H1 (cell line): Measurements from ENCODE around the gene FIP1L1. TPM values are rescaled to one million over a fixed set of nuclear protein-coding genes. Genes with fewer than 3 reads are reported as not detected.

ENCODE experiments used
- CTCF ChIA-PET: fragments of 300-600 bp; sonication (Branson Sonifier 250); formaldehyde crosslinking; loops from one replicate; lab custom pipeline; 2021; ENCODE audit not compliant: partially characterized antibody; lab: Charles Lee
- POLR2A ChIA-PET: fragments of 300-600 bp; sonication (Branson Sonifier 250); formaldehyde crosslinking; loops from one replicate; lab custom pipeline; 2021; ENCODE audit warnings: inconsistent platforms; ENCODE audit not compliant: partially characterized antibody; lab: Charles Lee
- DNase-seq, 2 experiments: peaks; one replicate each; pipeline versions ENCODE4 v3.0.0 to v3.0.0-alpha.2; 2010 to 2022; ENCODE audit warnings: low spot score in 2 of 2, low read depth in 1 of 2, mixed read lengths in 1 of 2
- FAIRE-seq: peaks from 2 replicates; lab custom pipeline; 2011; peaks lifted over from hg19 to GRCh38; lab: Jason Lieb, UNC
- H2AFZ ChIP-seq: 2 replicates; pipeline ENCODE4 v1.8.1; 2012; ENCODE audit warnings: low read length, inconsistent platforms
- H2AK5ac ChIP-seq: 2 replicates; pipeline ENCODE4 v1.6.1; 2013; ENCODE audit warnings: low read depth, low read length
- H2BK120ac ChIP-seq: replicated peaks from 2 replicates; pipeline ENCODE3; 2013; ENCODE audit warnings: low read depth, low read length, inconsistent platforms
- H2BK12ac ChIP-seq: 2 replicates; pipeline ENCODE4 v1.6.1; 2013; ENCODE audit warnings: low read depth, low read length
- H2BK15ac ChIP-seq: 2 replicates; pipeline ENCODE4 v1.6.1; 2013; ENCODE audit warnings: low read length
- H2BK20ac ChIP-seq: 2 replicates; pipeline ENCODE4 v1.6.1; 2013; ENCODE audit warnings: low read length
- H2BK5ac ChIP-seq: 2 replicates; pipeline ENCODE4 v1.6.1; 2013; ENCODE audit warnings: low read depth, low read length
- H3K14ac ChIP-seq: 2 replicates; pipeline ENCODE4 v1.6.1; 2013; ENCODE audit warnings: inconsistent platforms; ENCODE audit not compliant: insufficient read length
- H3K18ac ChIP-seq: 2 replicates; pipeline ENCODE4 v1.6.1; 2013; ENCODE audit warnings: low read length; ENCODE audit errors: extremely low read depth
- H3K23ac ChIP-seq: 2 replicates; pipeline ENCODE4 v1.6.1; 2013; ENCODE audit warnings: inconsistent platforms; ENCODE audit not compliant: insufficient read length
- H3K23me2 ChIP-seq: 2 replicates; pipeline ENCODE4 v1.6.1; 2013; ENCODE audit warnings: low read depth, low read length
- H3K27ac ChIP-seq: 2 replicates; pipeline ENCODE4 v1.6.1; 2011; ENCODE audit warnings: low read depth, low read length, inconsistent platforms
- H3K27me3 ChIP-seq, 4 experiments: replicated peaks in 1 of 4; 1 replicate in 1 of 4; 2 replicates in 3 of 4; pipeline versions ENCODE4 v1.6.1 to v1.8.1; 2011 to 2013; ENCODE audit warnings: low read length in 3 of 4, mild to moderate bottlenecking in 3 of 4, inconsistent platforms in 2 of 4, mixed read lengths in 2 of 4, moderate library complexity in 1 of 4; ENCODE audit not compliant: control insufficient read depth in 3 of 4, insufficient read depth in 3 of 4; ENCODE audit errors: extremely low read depth in 1 of 4
- H3K36me3 ChIP-seq, 4 experiments: 2 replicates each; pipeline versions ENCODE4 v1.6.1 to v1.8.1; 2011 to 2013; ENCODE audit warnings: mild to moderate bottlenecking in 4 of 4, low read length in 3 of 4, moderate library complexity in 2 of 4, control low read depth in 1 of 4, inconsistent platforms in 1 of 4; ENCODE audit not compliant: insufficient read depth in 4 of 4, control insufficient read depth in 2 of 4
- H3K4ac ChIP-seq: replicated peaks from 2 replicates; pipeline ENCODE3; 2013; ENCODE audit warnings: low read length, low read depth, mixed read lengths, inconsistent platforms; ENCODE audit not compliant: insufficient read length
- H3K4me1 ChIP-seq, 4 experiments: replicated peaks in 1 of 4; 1 replicate in 1 of 4; 2 replicates in 3 of 4; pipeline versions ENCODE4 v1.6.1 to v1.8.1; 2011 to 2013; ENCODE audit warnings: low read length in 3 of 4, inconsistent platforms in 2 of 4, mixed read lengths in 1 of 4; ENCODE audit not compliant: insufficient read depth in 4 of 4, control insufficient read depth in 3 of 4
- H3K4me2 ChIP-seq, 2 experiments: 2 replicates each; pipeline versions ENCODE4 v1.6.1 to v1.8.1; 2011 to 2013; ENCODE audit warnings: low read depth in 2 of 2, low read length in 2 of 2, control low read depth in 1 of 2, inconsistent platforms in 1 of 2, mild to moderate bottlenecking in 1 of 2; ENCODE audit not compliant: insufficient read depth in 1 of 2
- H3K4me3 ChIP-seq, 4 experiments: fragments of 200-600, 300-600 bp in 1 of 4; sonication (generic), shearing (Covaris generic), sonication (Bioruptor Twin) in 1 of 4; 2 replicates each; pipeline versions ENCODE4 v1.5.1 to v1.8.1; 2011 to 2016; ENCODE audit warnings: low read length in 4 of 4, low read depth in 3 of 4, control low read depth in 2 of 4, inconsistent platforms in 2 of 4, mild to moderate bottlenecking in 2 of 4, mixed read lengths in 1 of 4, moderate library complexity in 1 of 4; ENCODE audit not compliant: insufficient read depth in 2 of 4; ENCODE audit errors: extremely low read depth in 1 of 4
- H3K56ac ChIP-seq: replicated peaks from 2 replicates; pipeline ENCODE3; 2013; ENCODE audit warnings: low read depth, mild to moderate bottlenecking, mixed read lengths, low read length, inconsistent platforms; ENCODE audit not compliant: insufficient read length
- H3K79me1 ChIP-seq: 2 replicates; pipeline ENCODE4 v1.6.1; 2013; ENCODE audit warnings: low read depth, low read length, control low read depth
- H3K79me2 ChIP-seq, 2 experiments: 2 replicates each; pipeline versions ENCODE4 v1.6.1 to v1.8.1; 2012 to 2013; ENCODE audit warnings: low read length in 2 of 2, mild to moderate bottlenecking in 2 of 2, inconsistent platforms in 1 of 2; ENCODE audit not compliant: insufficient read depth in 2 of 2, control insufficient read depth in 1 of 2
- H3K9ac ChIP-seq, 4 experiments: replicated peaks in 1 of 4; 1 replicate in 1 of 4; 2 replicates in 3 of 4; pipeline versions ENCODE4 v1.6.1 to v1.8.1; 2011 to 2013; ENCODE audit warnings: low read depth in 3 of 4, low read length in 3 of 4, control low read depth in 2 of 4, mild to moderate bottlenecking in 2 of 4, moderate library complexity in 2 of 4, inconsistent platforms in 1 of 4; ENCODE audit errors: extremely low read depth in 1 of 4
- H3K9me3 ChIP-seq, 2 experiments: 2 replicates each; pipeline versions ENCODE4 v1.6.1 to v1.8.1; 2012 to 2013; ENCODE audit warnings: mild to moderate bottlenecking in 2 of 2, moderate library complexity in 2 of 2, control low read depth in 1 of 2, inconsistent platforms in 1 of 2, low read depth in 1 of 2, low read length in 1 of 2, mixed read lengths in 1 of 2; ENCODE audit not compliant: insufficient read depth in 2 of 2
- H4K20me1 ChIP-seq, 2 experiments: replicated peaks in 1 of 2; 2 replicates each; pipeline versions ENCODE3 to v1.8.1; 2011 to 2013; ENCODE audit warnings: inconsistent platforms in 2 of 2, low read length in 2 of 2, mild to moderate bottlenecking in 1 of 2; ENCODE audit not compliant: insufficient read depth in 2 of 2, control insufficient read depth in 1 of 2
- H4K5ac ChIP-seq: 2 replicates; pipeline ENCODE4 v1.6.1; 2013; ENCODE audit warnings: low read length, low read depth, mixed read lengths, inconsistent platforms; ENCODE audit not compliant: insufficient read length
- H4K8ac ChIP-seq: 2 replicates; pipeline ENCODE4 v1.8.0; 2013; ENCODE audit warnings: mild to moderate bottlenecking, moderate library complexity, low read length, inconsistent platforms; ENCODE audit not compliant: insufficient read depth; ENCODE audit errors: extremely low read depth
- H4K91ac ChIP-seq: replicated peaks from 2 replicates; pipeline ENCODE3; 2013; ENCODE audit warnings: low read length, mixed read lengths, inconsistent platforms; ENCODE audit not compliant: insufficient read length
- ATF2 ChIP-seq: IDR thresholded peaks from 2 replicates; pipeline ENCODE4 v1.6.1; 2012; ENCODE audit warnings: low read length, inconsistent platforms
- BCL11A ChIP-seq, 2 experiments: IDR thresholded peaks; one replicate each; pipeline ENCODE4 v1.6.1; 2011; ENCODE audit warnings: low read depth in 2 of 2, low read length in 2 of 2, mild to moderate bottlenecking in 2 of 2
- BRCA1 ChIP-seq: IDR thresholded peaks from 2 replicates; pipeline ENCODE4 v1.6.1; 2012; ENCODE audit warnings: low read depth, low read length, improper control_type of control experiment
- CEBPB ChIP-seq: IDR thresholded peaks from 2 replicates; pipeline ENCODE4 v1.6.1; 2012; ENCODE audit warnings: low read depth, low read length
- CHD1 ChIP-seq: IDR thresholded peaks from 2 replicates; pipeline ENCODE4 v1.6.1; 2012; ENCODE audit warnings: low read depth, low read length, improper control_type of control experiment
- CREB1 ChIP-seq: IDR thresholded peaks from 2 replicates; pipeline ENCODE4 v1.6.1; 2012; ENCODE audit warnings: inconsistent platforms
- E2F6 ChIP-seq: IDR thresholded peaks from 2 replicates; pipeline ENCODE4 v1.6.1; 2012; ENCODE audit warnings: inconsistent platforms
- EZH2 ChIP-seq: fragments of 200-600 bp; sonication (generic); IDR thresholded peaks from 2 replicates; pipeline ENCODE4 v1.7.1; 2012; ENCODE audit warnings: low read depth, mild to moderate bottlenecking, moderate library complexity, low read length, inconsistent platforms; ENCODE audit not compliant: severe bottlenecking
- HDAC6 ChIP-seq: IDR thresholded peaks from one replicate; pipeline ENCODE4 v1.7.1; 2012; ENCODE audit warnings: low read depth, mild to moderate bottlenecking, inconsistent platforms, low read length, moderate library complexity
- RBBP5 ChIP-seq: IDR thresholded peaks from 2 replicates; pipeline ENCODE4 v1.7.1; 2012; ENCODE audit warnings: low read depth, mild to moderate bottlenecking, inconsistent platforms, low read length, moderate library complexity, borderline replicate concordance
- SP1 ChIP-seq: IDR thresholded peaks from 2 replicates; pipeline ENCODE4 v1.6.1; 2011; ENCODE audit warnings: low read depth, low read length
- TAF1 ChIP-seq: IDR thresholded peaks from 2 replicates; pipeline ENCODE4 v1.6.1; 2011; ENCODE audit warnings: mild to moderate bottlenecking, low read depth, low read length
- TCF12 ChIP-seq: IDR thresholded peaks from 2 replicates; pipeline ENCODE4 v1.6.1; 2011; ENCODE audit warnings: low read depth, mild to moderate bottlenecking, low read length
- TEAD4 ChIP-seq: IDR thresholded peaks from 2 replicates; pipeline ENCODE4 v1.6.1; 2012; ENCODE audit warnings: low read depth, low read length, inconsistent platforms, mixed read lengths
- polyA plus RNA-seq, 7 experiments: library from polyadenylated mRNA; depleted of rRNA in 3 of 7; stranded (reverse) in 5 of 7; unstranded in 2 of 7; fragments of >200 nt in 5 of 7; fragments of 200-250 nt in 2 of 7; gene quantifications; 1 replicate in 5 of 7; 2 replicates in 1 of 7; 4 replicates in 1 of 7; pipeline versions ENCODE4 v1.2.1 to v1.2.3, GENCODE V29; 2011 to 2013; ENCODE audit warnings: missing spikeins in 2 of 7, mixed read lengths in 2 of 7
- total RNA-seq: library from RNA; stranded (reverse); fragmentation: NEBNext Ultra II Directional; extraction: Animal tissue kit (Norgen Biotek cat#: 25700); gene quantifications from 2 replicates; pipeline ENCODE4 v1.2.1, GENCODE V29; 2021

The FIP1L1 gene
- total and polyA plus RNA-seq, 2 of the 8 experiments (the other 6 are each of a cell fraction or from before 2014, with no cell fraction given), result 19.5 to 53.7 TPM

DNA sequence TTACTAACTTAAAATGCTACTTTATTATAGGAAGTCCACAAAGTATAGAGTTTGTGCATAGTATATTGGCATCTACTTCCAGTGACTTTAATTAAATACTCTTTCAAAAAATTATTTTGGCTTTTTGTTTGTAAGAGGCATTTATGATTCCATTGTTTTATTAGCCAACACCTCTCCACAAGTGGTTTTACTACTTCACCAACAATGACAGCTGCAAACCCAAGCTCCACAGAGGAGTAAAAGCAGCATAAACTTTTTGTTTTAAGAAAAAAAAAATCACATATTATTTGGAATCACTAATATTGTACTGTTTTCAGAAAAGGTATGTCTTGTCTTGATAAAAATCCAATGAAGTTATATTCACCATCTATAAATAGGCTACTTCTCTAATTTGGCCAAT is 88.5 kb downstream of the FIP1L1 start:
- Histone ChIP-seq H4K20me1 (no peaks in the 10 kb centered on the region), H3K27ac (no peak overlapping the region), H3K27me3 (no peaks in the 10 kb centered on the region), H3K14ac (no peak overlapping the region), H2BK12ac (no peak overlapping the region), H3K9me3 (peaks cover 7 to 13% of the 10 kb centered on the region in 2 experiments; a peak in 2 of 4 replicates), H2BK20ac (no peak overlapping the region), H3K9ac (no peak overlapping the region), H3K18ac (no peak overlapping the region), H2AFZ (no peak overlapping the region), H2AK5ac (no peak overlapping the region), H3K4me1 (no peaks in the 10 kb centered on the region), H2BK120ac (no peak overlapping the region), H2BK15ac (no peak overlapping the region), H4K8ac (no peak overlapping the region), H3K4me3 (no peak overlapping the region), H3K36me3 (peaks cover 0 to 18% (median 8%) of the 10 kb centered on the region in 4 experiments; a peak in 4 of 8 replicates), H3K4ac (no peak overlapping the region), H3K4me2 (no peak overlapping the region), H4K5ac (no peak overlapping the region), H2BK5ac (no peak overlapping the region), H3K79me1 (no peaks in the 10 kb centered on the region), H3K56ac (no peak overlapping the region), H3K79me2 (no peaks in the 10 kb centered on the region), H4K91ac (no peak overlapping the region), H3K23ac (no peak overlapping the region), H3K23me2 (no peaks in the 10 kb centered on the region)
- ChIA-PET POLR2A (interaction anchor here (2.2 kb wide), 1 partner anchor 11 kb away, joined by 5 read pairs; no protein-coding TSS in a partner anchor), CTCF (interaction anchor here (0.6 to 0.8 kb wide), 2 partner anchors 23 to 78 kb away, joined by 3 read pairs; no protein-coding TSS in a partner anchor)
- no peak for DNase-seq
- FAIRE-seq, result no peak
- TF ChIP-seq BCL11A (IDR thresholded peaks at IDR 0.05; ENCODE audit: low read depth in 2 of 2, low read length in 2 of 2) (no peak), E2F6 (no peak), ATF2 (no peak), TCF12 (no peak), TEAD4 (no peak), TAF1 (no peak), RBBP5 (no peak), SP1 (no peak), HDAC6 (no peak), BRCA1 (no peak), CREB1 (no peak), CHD1 (no peak), CEBPB (no peak), EZH2 (no peak)
